A172 (cell line): Measurements from ENCODE around the gene GSDME. TPM values are rescaled to one million over a fixed set of nuclear protein-coding genes. Genes with fewer than 3 reads are reported as not detected.
A peak's percentile ranks its signal among the peaks of the same experiment; 100 is the strongest.

Experiments
- DNase-seq: peaks from one replicate; pipeline ENCODE4 v3.0.0-alpha.2; 2015; ENCODE audit warnings: low spot score
- total RNA-seq: library from RNA; depleted of rRNA; stranded (reverse); fragments of >200 nt; shearing (Covaris generic); gene quantifications from 2 replicates; pipeline ENCODE4 v1.2.3, GENCODE V29; 2014; rRNA removed

Gene GSDME
- total RNA-seq, 1 experiment from 2014 or later, result 43.0 TPM

DNA sequence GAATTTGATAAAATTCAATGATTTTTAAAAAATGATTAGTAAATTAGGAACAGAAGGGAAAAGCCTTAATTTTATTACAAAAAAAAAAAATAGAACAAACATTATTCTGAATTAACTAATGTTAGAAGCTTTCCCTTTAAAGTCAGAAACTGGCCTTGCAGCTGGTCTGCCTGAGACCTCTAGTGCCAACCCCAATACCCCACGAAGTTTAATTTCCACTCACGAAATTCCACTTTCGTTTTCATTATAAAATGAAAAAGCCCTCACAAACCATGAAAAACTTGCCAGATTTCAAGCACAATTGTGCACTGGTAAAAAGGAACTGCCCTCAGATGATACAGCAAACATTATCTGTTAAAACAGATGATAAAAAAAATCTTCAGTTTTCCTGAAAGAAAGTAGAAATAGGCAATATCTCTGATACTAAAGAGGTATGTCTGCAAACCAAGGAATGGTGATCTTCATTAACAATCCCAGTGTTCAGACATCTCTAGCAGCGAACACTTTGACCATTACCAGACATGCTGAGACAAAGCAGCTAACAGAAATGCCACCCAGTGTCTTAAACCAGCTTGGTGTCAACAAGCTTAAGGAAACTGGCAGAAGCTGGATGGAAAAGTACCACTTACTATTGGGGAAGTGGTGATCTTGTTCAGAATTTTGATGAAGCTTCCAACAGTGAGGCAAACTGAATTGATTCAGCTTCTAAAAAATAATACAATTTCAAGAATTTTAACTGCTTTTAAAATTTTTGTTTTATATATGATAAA is 103.8 kb downstream of the GSDME start:
- DNase-seq, result peak; percentile 47

- DNase-seq, result peak; percentile 4
These were observed 104.9 kb downstream of the GSDME start for GRCh38 chr7:24652251-24652939.

Other genes with a start within 250 kb of the GSDME start
- 30.9 and 38.9 TPM in 2 replicates for gene PALS2, start 184.0 kb downstream of the GSDME start, total RNA-seq
- 17.5 and 19.1 TPM in 2 replicates for gene OSBPL3, start 222.7 kb upstream of the GSDME start, total RNA-seq